SH-SY5Y (cell line): ENCODE measurements around the gene PARP9.

Source experiments
- GATA2 ChIP-seq: IDR thresholded peaks from 2 replicates; pipeline ENCODE4 v1.6.1; 2011; ENCODE audit warnings: mild to moderate bottlenecking, low read depth, low read length
- GATA3 ChIP-seq: IDR thresholded peaks from 2 replicates; pipeline ENCODE4 v1.6.1; 2011; ENCODE audit warnings: low read depth, mild to moderate bottlenecking, low read length, moderate library complexity

- TF ChIP-seq GATA3 (no peak), GATA2 (no peak)
Measured at GRCh38 chr3:122536632-122537001, 27.5 kb downstream of the PARP9 start.
